ENCODE measurements around the gene KCNQ1. TPM values are rescaled to one million over a fixed set of nuclear protein-coding genes. Genes with fewer than 3 reads are reported as not detected.

KCNQ1 gene
- total RNA-seq, 3 donors from 2014 or later (not counting 1 experiment from before 2014, with no cell fraction given): 1.9 to 7.8 (median 3.3) TPM

GRCh38 chr11:2534134-2534956 lies 89.5 kb downstream of the KCNQ1 start:
- Histone ChIP-seq H3K27me3 (ENCODE audit: control insufficient read depth, insufficient read depth, low read length) (peaks cover 6% of the 10 kb centered on the region), H3K4me3 (ENCODE audit: low read length) (no peak overlapping the region), H3K36me3 (ENCODE audit: control insufficient read depth, insufficient read depth, low read length) (no peaks in the 10 kb centered on the region), H3K9me3 (ENCODE audit: control insufficient read depth, insufficient read depth, low read length) (no peaks in the 10 kb centered on the region), H3K27ac (ENCODE audit: low read length) (no peak overlapping the region), H3K4me1 (ENCODE audit: control insufficient read depth, insufficient read depth, low read length) (peaks cover 22% of the 10 kb centered on the region)
- Mint-ChIP-seq H3K4me1 (peaks cover 12 to 15% of the 10 kb centered on the region in 2 donors), H3K36me3 (no peaks in the 10 kb centered on the region), H3K9me3 (no peaks in the 10 kb centered on the region), H3K27ac (no peak overlapping the region), H3K27me3 (ENCODE audit: low read depth in 2 of 2) (peaks cover 6 to 11% of the 10 kb centered on the region in 2 donors), H3K4me3 (no peak overlapping the region)
- ATAC-seq (no peak), DNase-seq (no peak)
- intact Hi-C loops (cut with micrococcal nuclease): no loop called here
- TF ChIP-seq CTCF (IDR thresholded peaks at IDR 0.05): no peak
- WGBS (ENCODE audit: insufficient coverage): 77% methylated on average over 31 of the region's 31 CpGs

- DNase-seq: no peak
- no peak for ATAC-seq
- intact Hi-C loops (cut with micrococcal nuclease): no loop called here
- peaks cover 6% of the 10 kb centered on the region for H3K27me3 ChIP-seq (ENCODE audit: control insufficient read depth, insufficient read depth, low read length)
- Mint-ChIP-seq H3K9me3 (no peaks in the 10 kb centered on the region), H3K4me3 (no peak overlapping the region), H3K36me3 (no peaks in the 10 kb centered on the region), H3K27me3 (ENCODE audit: low read depth in 2 of 2) (peaks cover 6 to 11% of the 10 kb centered on the region in 2 donors), H3K27ac (no peak overlapping the region), H3K4me1 (peaks cover 12 to 15% of the 10 kb centered on the region in 2 donors)
- no peak overlapping the region for H3K27ac ChIP-seq (ENCODE audit: low read length)
- no peak overlapping the region for H3K4me3 ChIP-seq (ENCODE audit: low read length)
- no peaks in the 10 kb centered on the region for H3K9me3 ChIP-seq (ENCODE audit: control insufficient read depth, insufficient read depth, low read length)
- no peaks in the 10 kb centered on the region for H3K36me3 ChIP-seq (ENCODE audit: control insufficient read depth, insufficient read depth, low read length)
- TF ChIP-seq CTCF (IDR thresholded peaks at IDR 0.05): no peak
- 93% methylated on average over 15 of the region's 15 CpGs for WGBS (ENCODE audit: insufficient coverage)
- peaks cover 22% of the 10 kb centered on the region for H3K4me1 ChIP-seq (ENCODE audit: control insufficient read depth, insufficient read depth, low read length)
Measured at GRCh38 chr11:2534957-2535672, 90.3 kb downstream of the KCNQ1 start.

GRCh38 chr11:2535673-2536439 lies 91.0 kb downstream of the KCNQ1 start:
- TF ChIP-seq CTCF (IDR thresholded peaks at IDR 0.05): no peak
- peaks cover 12 to 15% of the 10 kb centered on the region in 2 donors for H3K4me1 Mint-ChIP-seq
- intact Hi-C loops (cut with micrococcal nuclease): no loop called here
- H3K9me3 ChIP-seq (ENCODE audit: control insufficient read depth, insufficient read depth, low read length): no peaks in the 10 kb centered on the region
- DNase-seq (no peak), ATAC-seq (no peak)
- no peaks in the 10 kb centered on the region for H3K9me3 Mint-ChIP-seq
- no peaks in the 10 kb centered on the region for H3K36me3 ChIP-seq (ENCODE audit: control insufficient read depth, insufficient read depth, low read length)
- H3K27me3 Mint-ChIP-seq (ENCODE audit: low read depth in 2 of 2): peaks cover 6 to 11% of the 10 kb centered on the region in 2 donors
- WGBS (ENCODE audit: insufficient coverage): 75% methylated on average over 27 of the region's 27 CpGs
- H3K4me1 ChIP-seq (ENCODE audit: control insufficient read depth, insufficient read depth, low read length): peaks cover 22% of the 10 kb centered on the region
- no peak overlapping the region for H3K27ac ChIP-seq (ENCODE audit: low read length)
- no peak overlapping the region for H3K4me3 Mint-ChIP-seq
- H3K27me3 ChIP-seq (ENCODE audit: control insufficient read depth, insufficient read depth, low read length): peaks cover 6% of the 10 kb centered on the region
- H3K36me3 Mint-ChIP-seq: no peaks in the 10 kb centered on the region
- H3K4me3 ChIP-seq (ENCODE audit: low read length): no peak overlapping the region
- H3K27ac Mint-ChIP-seq: no peak overlapping the region
